GM19238 (cell line): Measurements from ENCODE around the gene ZSWIM6.

Experiments
- DNase-seq: peaks from one replicate; pipeline ENCODE4 v3.0.0; 2011; ENCODE audit warnings: low spot score; ENCODE audit not compliant: insufficient read length

ZSWIM6 gene

DNA sequence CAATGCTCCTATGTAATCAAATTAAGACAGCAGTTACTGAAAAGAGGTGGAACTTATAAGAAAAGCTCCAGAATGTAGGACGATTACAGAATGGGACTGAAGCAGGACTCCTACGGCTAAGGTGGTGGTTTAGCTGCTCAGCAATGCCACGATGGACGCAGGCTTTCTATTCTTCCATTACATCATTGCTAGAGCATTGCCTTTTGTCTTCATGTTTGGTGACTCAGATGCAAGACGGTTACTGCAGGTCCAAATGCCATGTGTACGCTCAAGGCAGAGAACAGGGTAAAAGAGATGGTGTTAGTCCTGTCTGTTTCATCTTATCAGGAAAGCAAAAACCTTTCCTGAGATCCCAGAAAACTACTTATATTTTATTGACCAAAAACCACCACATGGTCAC, 255.1 kb downstream of the ZSWIM6 start:
- DNase-seq = no peak

DNA sequence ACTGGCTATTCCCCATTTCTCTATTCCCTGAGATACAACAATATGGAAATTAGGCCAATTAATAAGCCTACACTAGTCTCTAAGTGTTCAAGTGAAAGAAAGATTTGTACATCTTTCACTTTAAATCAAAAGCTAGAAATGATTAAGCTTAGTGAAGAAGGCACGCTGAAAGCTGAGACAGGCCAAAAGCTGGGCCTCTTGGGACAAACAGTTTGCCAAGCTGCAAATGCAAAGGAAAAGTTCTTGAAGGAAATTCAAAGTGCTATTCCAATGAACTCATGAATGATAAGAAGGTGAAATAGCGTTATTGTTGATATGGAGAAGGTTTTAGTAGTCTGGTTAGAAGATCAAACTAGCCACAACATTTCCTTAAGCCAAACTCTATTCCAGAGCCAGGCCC, 256.2 kb downstream of the ZSWIM6 start:
- DNase-seq = no peak

DNA sequence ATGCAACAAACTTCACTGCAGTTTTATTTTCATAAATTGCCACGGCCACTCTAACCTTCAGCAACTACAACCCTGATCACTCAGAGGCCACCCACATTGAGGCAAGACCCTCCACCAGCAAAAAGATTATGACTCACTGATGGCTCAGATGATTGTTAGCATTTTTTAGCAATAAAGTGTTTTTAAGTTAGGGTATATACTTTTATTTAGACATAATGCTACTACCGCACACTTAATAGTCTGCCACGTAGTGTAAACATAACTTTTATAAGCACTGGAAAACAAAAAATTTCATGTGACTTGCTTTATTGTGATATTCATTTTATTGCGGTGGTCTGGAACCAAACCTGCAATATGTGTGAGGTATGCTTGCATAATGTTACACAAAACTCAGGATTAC, 257.9 kb downstream of the ZSWIM6 start:
- DNase-seq = no peak

DNA sequence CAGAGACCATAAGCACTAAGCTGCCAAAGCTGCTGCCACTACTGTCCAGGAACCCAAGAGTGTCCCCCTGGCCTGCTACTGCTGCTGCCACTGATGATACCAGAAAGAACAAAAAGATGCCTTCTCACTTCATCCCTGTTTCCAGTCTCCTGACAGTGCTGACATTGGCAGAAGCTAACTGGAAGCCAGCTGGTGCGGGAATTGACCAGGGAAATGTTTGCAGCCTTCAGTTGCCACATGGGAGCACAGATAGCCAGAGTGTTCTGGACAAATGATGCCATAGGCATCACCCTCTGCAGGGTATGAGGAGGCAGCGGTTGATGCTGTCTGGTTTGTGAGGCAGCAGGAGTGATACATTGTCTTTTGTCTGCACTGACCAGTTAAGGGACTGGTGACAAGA, 258.4 kb downstream of the ZSWIM6 start:
- DNase-seq = no peak

GRCh38 chr5:61591859-61592258, 259.8 kb downstream of the ZSWIM6 start:
- no peak for DNase-seq

DNA sequence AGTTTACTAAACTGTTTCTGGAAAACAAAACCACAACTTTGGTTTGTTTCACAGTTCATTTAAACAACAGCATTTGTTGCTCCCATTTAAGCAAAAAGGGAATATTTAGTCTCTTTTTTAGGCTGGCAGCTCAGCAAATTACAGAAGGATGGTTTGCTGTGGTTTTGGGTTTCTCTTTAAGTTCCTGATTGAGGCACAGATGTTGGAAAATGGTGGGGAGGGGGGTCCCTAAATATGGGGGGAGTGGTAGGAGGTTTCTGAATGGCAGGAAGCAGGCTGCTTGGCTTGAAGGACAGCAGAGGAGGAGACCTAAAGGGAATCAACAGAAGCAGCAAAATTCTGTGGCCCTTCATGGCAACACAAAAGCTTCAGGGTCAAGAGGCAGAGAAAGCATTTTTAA, 263.4 kb downstream of the ZSWIM6 start:
- DNase-seq = no peak
